Endothelial cell of umbilical vein (primary cell): Measurements from ENCODE around the gene LRP1B. TPM values are rescaled to one million over a fixed set of nuclear protein-coding genes. Genes with fewer than 3 reads are reported as not detected.

Experiments used
- BruUV-seq: library from RNA; stranded (reverse); fragments of 400-500 nt; replicated peaks from 2 replicates; lab custom pipeline; 2021; lab: Mats Ljungman, UMichigan
- CTCF ChIA-PET: fragments of 300-600, 350-600 bp; sonication (Branson Sonifier 250); formaldehyde crosslinking; loops from one replicate; lab custom pipeline; 2021; ENCODE audit warnings: antibody characterized with exemption, inconsistent platforms; lab: Charles Lee
- POLR2A ChIA-PET: fragments of 300-600, 350-600 bp; sonication (Branson Sonifier 250); formaldehyde crosslinking; loops from one replicate; lab custom pipeline; 2021; ENCODE audit warnings: antibody characterized with exemption, inconsistent platforms; lab: Charles Lee
- DNase-seq: peaks from one replicate; pipeline ENCODE4 v3.0.0-alpha.2; 2011; ENCODE audit warnings: low read depth, low spot score
- FAIRE-seq: peaks from 2 replicates; lab custom pipeline; 2011; peaks lifted over from hg19 to GRCh38; lab: Jason Lieb, UNC
- H2AFZ ChIP-seq: 2 replicates; pipeline ENCODE4 v1.6.0; 2012; ENCODE audit warnings: low read depth, low read length, control low read depth, inconsistent platforms
- H3K27ac ChIP-seq: 2 replicates; pipeline ENCODE4 v1.5.1; 2011; ENCODE audit warnings: low read depth, mild to moderate bottlenecking, control low read depth, low read length, moderate library complexity; ENCODE audit not compliant: insufficient read depth
- H3K27me3 ChIP-seq, 2 experiments: 2 replicates each; pipeline versions ENCODE4 v1.6.0 to v1.6.1; 2011; ENCODE audit warnings: low read length in 2 of 2, mixed read lengths in 1 of 2; ENCODE audit not compliant: control insufficient read depth in 2 of 2, insufficient read depth in 2 of 2
- H3K36me3 ChIP-seq, 2 experiments: 2 replicates in 1 of 2; 3 replicates in 1 of 2; pipeline ENCODE4 v1.5.1; 2011; ENCODE audit warnings: low read length in 2 of 2, mild to moderate bottlenecking in 1 of 2, moderate library complexity in 1 of 2; ENCODE audit not compliant: control insufficient read depth in 2 of 2, insufficient read depth in 2 of 2; ENCODE audit errors: extremely low read depth in 1 of 2
- H3K4me1 ChIP-seq: 3 replicates; pipeline ENCODE4 v1.5.1; 2011; ENCODE audit warnings: mild to moderate bottlenecking, low read length; ENCODE audit not compliant: control insufficient read depth, insufficient read depth; ENCODE audit errors: extremely low read depth
- H3K4me2 ChIP-seq: 2 replicates; pipeline ENCODE4 v1.6.1; 2011; ENCODE audit warnings: low read length, control low read depth, mixed read lengths; ENCODE audit not compliant: insufficient read depth
- H3K4me3 ChIP-seq, 3 experiments: fragments of 200-600 bp in 1 of 3; sonication (generic), shearing (Covaris generic) in 1 of 3; replicated peaks in 1 of 3; 2 replicates each; pipeline ENCODE4 v1.5.1; 2011 to 2016; ENCODE audit warnings: control low read depth in 3 of 3, low read length in 3 of 3, mild to moderate bottlenecking in 2 of 3, inconsistent platforms in 1 of 3, low read depth in 1 of 3, moderate library complexity in 1 of 3; ENCODE audit not compliant: insufficient read depth in 1 of 3
- H3K79me2 ChIP-seq: 2 replicates; pipeline ENCODE4 v1.6.0; 2012; ENCODE audit warnings: low read length, inconsistent platforms; ENCODE audit not compliant: control insufficient read depth, insufficient read depth
- H3K9ac ChIP-seq: replicated peaks from 2 replicates; pipeline ENCODE3; 2011; ENCODE audit warnings: low read length, control low read depth; ENCODE audit not compliant: insufficient read depth; ENCODE audit errors: extremely low read depth
- H3K9me1 ChIP-seq: replicated peaks from 3 replicates; pipeline ENCODE4 v1.6.0; 2011; ENCODE audit warnings: mild to moderate bottlenecking, low read length; ENCODE audit not compliant: control insufficient read depth, insufficient read depth; ENCODE audit errors: extremely low read depth
- H3K9me3 ChIP-seq: replicated peaks from 2 replicates; pipeline ENCODE4 v1.5.1; 2012; ENCODE audit warnings: low read length, inconsistent platforms; ENCODE audit not compliant: control insufficient read depth, insufficient read depth
- H4K20me1 ChIP-seq: replicated peaks from 2 replicates; pipeline ENCODE3; 2011; ENCODE audit warnings: mild to moderate bottlenecking, low read length; ENCODE audit not compliant: control insufficient read depth, insufficient read depth; ENCODE audit errors: extremely low read depth
- EZH2 ChIP-seq: IDR thresholded peaks from 2 replicates; pipeline ENCODE4 v1.6.1; 2012; ENCODE audit warnings: borderline replicate concordance, low read depth, mild to moderate bottlenecking, moderate library complexity, low read length, inconsistent platforms; ENCODE audit not compliant: severe bottlenecking
- FOS ChIP-seq: IDR thresholded peaks from 2 replicates; pipeline ENCODE4 v1.6.1; 2011; ENCODE audit warnings: mild to moderate bottlenecking, low read length, moderate library complexity, borderline replicate concordance; ENCODE audit not compliant: insufficient read depth
- GATA2 ChIP-seq: IDR thresholded peaks from 2 replicates; pipeline ENCODE4 v1.7.0; 2011; ENCODE audit warnings: low read depth, mild to moderate bottlenecking, moderate library complexity, mixed read lengths, low read length; ENCODE audit not compliant: insufficient read length, insufficient read depth
- JUN ChIP-seq: IDR thresholded peaks from 2 replicates; pipeline ENCODE4 v1.6.1; 2011; ENCODE audit warnings: borderline replicate concordance, low read depth; ENCODE audit not compliant: insufficient read length, insufficient read depth
- MAX ChIP-seq: IDR thresholded peaks from 2 replicates; pipeline ENCODE4 v1.6.1; 2011; ENCODE audit not compliant: insufficient read depth, insufficient read length
- MYC ChIP-seq: IDR thresholded peaks from one replicate; pipeline ENCODE4 v1.6.1; 2011; ENCODE audit warnings: mild to moderate bottlenecking, low read depth, low read length
- POLR2A ChIP-seq: IDR thresholded peaks from 2 replicates; pipeline ENCODE4 v1.6.1; 2012; ENCODE audit warnings: low read depth, mild to moderate bottlenecking, control low read depth, low read length
- POLR2AphosphoS5 ChIP-seq: IDR thresholded peaks from 2 replicates; pipeline ENCODE4 v1.6.1; 2012; ENCODE audit warnings: low read depth, mild to moderate bottlenecking, control low read depth, low read length, moderate library complexity; ENCODE audit not compliant: insufficient read depth
- dilution Hi-C: fragments of 300-500 bp; cut with MboI; formaldehyde crosslinking; loops from one replicate; pipeline ENCODE4 v1.15.0; 2019; ENCODE audit warnings: low sequenced_read_pairs; ENCODE audit not compliant: extremely low pct_ligation_motif_present
- intact Hi-C: fragments of 100-400 bp; cut with micrococcal nuclease; formaldehyde crosslinking; loops from one replicate; pipeline ENCODE4 v1.10.0; 2022
- polyA plus RNA-seq, 4 experiments: library from polyadenylated mRNA; depleted of rRNA in 3 of 4; stranded (reverse) in 3 of 4; unstranded in 1 of 4; fragments of >200 nt; gene quantifications; 2 replicates each; pipeline versions ENCODE4 v1.2.1 to v1.2.3, GENCODE V29; 2011 to 2012; ENCODE audit warnings: missing spikeins in 1 of 4
- total RNA-seq: library from RNA; stranded (reverse); gene quantifications from 2 replicates; pipeline ENCODE4 v1.2.3, GENCODE V29; 2021
- TF ChIP-seq, protein P1 (sequence below), 2 donors: IDR thresholded peaks; 1 replicate in 1 of 2; 2 replicates in 1 of 2; pipeline ENCODE4 v1.5.1; 2011; ENCODE audit warnings: low read length in 2 of 2, mild to moderate bottlenecking in 2 of 2, moderate library complexity in 2 of 2, control low read depth in 1 of 2, inconsistent platforms in 1 of 2, low read depth in 1 of 2; ENCODE audit not compliant: insufficient read depth in 1 of 2; ENCODE audit errors: extremely low read depth in 1 of 2

LRP1B gene
- total and polyA plus RNA-seq, 2 donors (not counting 3 experiments of a cell fraction or from before 2014, with no cell fraction given), result 0.03 to 0.07 TPM

DNA sequence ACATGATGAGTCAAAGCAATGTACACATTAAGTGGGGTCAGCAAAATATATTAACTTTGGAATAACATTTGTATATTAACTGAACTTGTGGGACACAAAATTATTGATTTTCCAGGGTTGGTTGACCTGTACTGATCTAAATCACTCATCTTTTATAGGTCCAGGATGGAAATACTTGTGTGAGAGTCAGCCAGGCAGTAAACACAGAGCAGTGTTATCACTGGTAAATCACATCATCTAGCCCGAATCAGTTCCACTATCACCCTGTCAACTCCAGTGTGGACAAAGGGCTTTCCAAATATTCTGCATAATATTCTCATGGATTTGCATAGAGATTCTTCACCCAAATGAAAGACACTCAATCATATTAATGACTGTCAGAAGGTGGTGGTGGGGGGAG is 295.7 kb downstream of the LRP1B start:
- dilution Hi-C loops, result no loop called here
- no peak for DNase-seq
- BruUV-seq, result no TSS peak

More for the DNA sequence above, 295.7 kb downstream of the LRP1B start:
- H3K4me3 ChIP-seq, result no peak overlapping the region
- no peaks in the 10 kb centered on the region for H3K9me1 ChIP-seq
- no peak overlapping the region for H2AFZ ChIP-seq
- H3K9me3 ChIP-seq, result no peaks in the 10 kb centered on the region
- H4K20me1 ChIP-seq, result no peaks in the 10 kb centered on the region
- H3K4me2 ChIP-seq, result no peak overlapping the region
- no peak overlapping the region for H3K27ac ChIP-seq
- no peaks in the 10 kb centered on the region for H3K36me3 ChIP-seq
- no peaks in the 10 kb centered on the region for H3K4me1 ChIP-seq
- no peak for TF ChIP-seq POLR2AphosphoS5
- no peak for TF ChIP-seq JUN
- no peak for TF ChIP-seq POLR2A
- no peak for TF ChIP-seq FOS
- TF ChIP-seq, protein P1, sequence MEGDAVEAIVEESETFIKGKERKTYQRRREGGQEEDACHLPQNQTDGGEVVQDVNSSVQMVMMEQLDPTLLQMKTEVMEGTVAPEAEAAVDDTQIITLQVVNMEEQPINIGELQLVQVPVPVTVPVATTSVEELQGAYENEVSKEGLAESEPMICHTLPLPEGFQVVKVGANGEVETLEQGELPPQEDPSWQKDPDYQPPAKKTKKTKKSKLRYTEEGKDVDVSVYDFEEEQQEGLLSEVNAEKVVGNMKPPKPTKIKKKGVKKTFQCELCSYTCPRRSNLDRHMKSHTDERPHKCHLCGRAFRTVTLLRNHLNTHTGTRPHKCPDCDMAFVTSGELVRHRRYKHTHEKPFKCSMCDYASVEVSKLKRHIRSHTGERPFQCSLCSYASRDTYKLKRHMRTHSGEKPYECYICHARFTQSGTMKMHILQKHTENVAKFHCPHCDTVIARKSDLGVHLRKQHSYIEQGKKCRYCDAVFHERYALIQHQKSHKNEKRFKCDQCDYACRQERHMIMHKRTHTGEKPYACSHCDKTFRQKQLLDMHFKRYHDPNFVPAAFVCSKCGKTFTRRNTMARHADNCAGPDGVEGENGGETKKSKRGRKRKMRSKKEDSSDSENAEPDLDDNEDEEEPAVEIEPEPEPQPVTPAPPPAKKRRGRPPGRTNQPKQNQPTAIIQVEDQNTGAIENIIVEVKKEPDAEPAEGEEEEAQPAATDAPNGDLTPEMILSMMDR (IDR thresholded peaks at IDR 0.05; ENCODE audit: extremely low read depth in 1 of 2, insufficient read depth in 1 of 2, low read depth in 1 of 2, low read length in 2 of 2), result no peak
- no peak for TF ChIP-seq EZH2
- no peak for TF ChIP-seq MYC
- no peak for TF ChIP-seq MAX
- TF ChIP-seq GATA2, result no peak
- intact Hi-C loops, result no loop called here
- no peak overlapping the region for H3K9ac ChIP-seq
- POLR2A ChIA-PET, result no interaction called here
- H3K27me3 ChIP-seq, result no peaks in the 10 kb centered on the region
- H3K79me2 ChIP-seq, result no peaks in the 10 kb centered on the region
- CTCF ChIA-PET, result no interaction called here
- no peak for FAIRE-seq
